GM21737 (cell line): ENCODE results near the gene SCN8A.
"Not testable (repeated sequence)": the region's sequence is repeated elsewhere in the genome, so short reads cannot be mapped to it uniquely, and the experiment has no call there.

Source experiments
- ATAC-seq: cut with Tn5 transposase; IDR thresholded peaks from one replicate; pipeline ENCODE4 v1.9.1; 2021; ENCODE audit warnings: mild to moderate bottlenecking, moderate library complexity; ENCODE audit not compliant: unreplicated experiment

SCN8A gene

GRCh38 chr12:51827925-51828818, 237.1 kb downstream of the SCN8A start:
- ATAC-seq: no peak

- no peak for ATAC-seq
Measured at GRCh38 chr12:51829011-51829481, 238.0 kb downstream of the SCN8A start.

- no peak for ATAC-seq
Measured at GRCh38 chr12:51829641-51830040, 238.6 kb downstream of the SCN8A start.

GRCh38 chr12:51831817-51832216, 240.8 kb downstream of the SCN8A start:
- not testable (repeated sequence) for ATAC-seq

GRCh38 chr12:51832354-51833107, 241.5 kb downstream of the SCN8A start:
- no peak for ATAC-seq

GRCh38 chr12:51833448-51834227, 242.6 kb downstream of the SCN8A start:
- ATAC-seq: no peak

- ATAC-seq: no peak
Measured at GRCh38 chr12:51834411-51834810, 243.4 kb downstream of the SCN8A start.

GRCh38 chr12:51836041-51836826, 245.2 kb downstream of the SCN8A start:
- no peak for ATAC-seq

GRCh38 chr12:51836827-51837173, 245.8 kb downstream of the SCN8A start:
- no peak for ATAC-seq

GRCh38 chr12:51837286-51837685, 246.3 kb downstream of the SCN8A start:
- ATAC-seq: no peak

- ATAC-seq: no peak
Measured at GRCh38 chr12:51838036-51838435, 247.0 kb downstream of the SCN8A start.

- ATAC-seq: no peak
Measured at GRCh38 chr12:51838762-51839161, 247.7 kb downstream of the SCN8A start.

GRCh38 chr12:51839310-51839947, 248.4 kb downstream of the SCN8A start:
- no peak for ATAC-seq

- ATAC-seq: no peak
Measured at GRCh38 chr12:51840966-51841365, 249.9 kb downstream of the SCN8A start.

- ATAC-seq: no peak
Measured at GRCh38 chr12:51841727-51842126, 250.7 kb downstream of the SCN8A start.

- no peak for ATAC-seq
Measured at GRCh38 chr12:51844854-51845253, 253.8 kb downstream of the SCN8A start.

GRCh38 chr12:51845482-51845881, 254.4 kb downstream of the SCN8A start:
- no peak for ATAC-seq

- ATAC-seq: no peak
Measured at GRCh38 chr12:51846271-51846691, 255.2 kb downstream of the SCN8A start.

GRCh38 chr12:51846911-51847642, 256.0 kb downstream of the SCN8A start:
- no peak for ATAC-seq
